ENCODE measurements around the gene LAD1. TPM values are rescaled to one million over a fixed set of nuclear protein-coding genes. Genes with fewer than 3 reads are reported as not detected.

Gene LAD1
- polyA plus RNA-seq, 2 of the 4 experiments (the other 2 are of a cell fraction) = 0.19 to 1.1 TPM

GRCh38 chr1:201378804-201379203, 20.3 kb downstream of the LAD1 start:
- no peak for TF ChIP-seq ZSCAN20 (CRISPR knock-in tag; IDR thresholded peaks at IDR 0.05)
- no peak for TF ChIP-seq NFE2L2 (conservative IDR thresholded peaks at IDR 0.05; ENCODE audit: low read length)
- TF ChIP-seq HOXB13 (CRISPR knock-in tag; IDR thresholded peaks at IDR 0.05; ENCODE audit: low read depth) = no peak
- TF ChIP-seq, protein P1, sequence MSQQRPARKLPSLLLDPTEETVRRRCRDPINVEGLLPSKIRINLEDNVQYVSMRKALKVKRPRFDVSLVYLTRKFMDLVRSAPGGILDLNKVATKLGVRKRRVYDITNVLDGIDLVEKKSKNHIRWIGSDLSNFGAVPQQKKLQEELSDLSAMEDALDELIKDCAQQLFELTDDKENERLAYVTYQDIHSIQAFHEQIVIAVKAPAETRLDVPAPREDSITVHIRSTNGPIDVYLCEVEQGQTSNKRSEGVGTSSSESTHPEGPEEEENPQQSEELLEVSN (IDR thresholded peaks at IDR 0.05; ENCODE audit: borderline replicate concordance, low read depth) = no peak
- no peak for TF ChIP-seq ESRRA (IDR thresholded peaks at IDR 0.05; ENCODE audit: borderline replicate concordance, low read length)
- TF ChIP-seq USF2 (IDR thresholded peaks at IDR 0.05) = no peak
- TF ChIP-seq RARB (CRISPR knock-in tag; IDR thresholded peaks at IDR 0.05) = no peak
- no peak for TF ChIP-seq TP53 (CRISPR knock-in tag; IDR thresholded peaks at IDR 0.05)
- TF ChIP-seq RCOR1 (IDR thresholded peaks at IDR 0.05; ENCODE audit: low read depth, low read length) = no peak
- TF ChIP-seq JUNB (IDR thresholded peaks at IDR 0.05) = no peak
- DNase-seq (ENCODE audit: low read depth in 1 of 2, low spot score in 1 of 2) (no peak), FAIRE-seq (no peak), ATAC-seq (no peak)
- H3K9me3 ChIP-seq = no peaks in the 10 kb centered on the region
- no peak overlapping the region for H3K27ac ChIP-seq
- H3K4me1 ChIP-seq = peaks cover 10% of the 10 kb centered on the region
- H3K4me3 ChIP-seq = no peak overlapping the region
- no peak overlapping the region for H3K4me2 ChIP-seq
- WGBS (ENCODE audit: missing lambda C conversion rate) = 87% methylated on average over 6 of the region's 6 CpGs
- ChIA-PET POLR2A (no interaction called here), CTCF (interaction anchor here (1.2 to 10.1 kb wide), 3 partner anchors 17 to 124 kb away, joined by 4 to 104 read pairs (median 5); no protein-coding TSS in a partner anchor)

GRCh38 chr1:201377611-201378092, 21.5 kb downstream of the LAD1 start, which contains the start of gene TNNT2:
TNNT2 (minus strand) TSS chr1:201377680; CDS start chr1:201373254, 4,426 bp downstream.
- ChIA-PET CTCF (interaction anchor here (1.7 to 10.1 kb wide), 2 partner anchors 16 to 123 kb away, joined by 4 to 104 read pairs; no protein-coding TSS in a partner anchor), POLR2A (no interaction called here)
- Histone ChIP-seq H3K4me3 (no peak within 1 kb of the TSS), H3K9me3 (no peaks in the 10 kb centered on the region), H3K27ac (0 out of 6 replicates have a peak within 1 kb of the TSS, but pooled peaks of 1 of the 2 experiments have one; percentile 11), H3K4me2 (no peak within 1 kb of the TSS), H3K4me1 (no peaks in the 10 kb centered on the region)
- ATAC-seq (no peak), FAIRE-seq (no peak), DNase-seq (ENCODE audit: low read depth in 1 of 2, low spot score in 1 of 2) (no peak)
- no peak for TF ChIP-seq HEYL (CRISPR knock-in tag; IDR thresholded peaks at IDR 0.05)
- TF ChIP-seq, protein P2, sequence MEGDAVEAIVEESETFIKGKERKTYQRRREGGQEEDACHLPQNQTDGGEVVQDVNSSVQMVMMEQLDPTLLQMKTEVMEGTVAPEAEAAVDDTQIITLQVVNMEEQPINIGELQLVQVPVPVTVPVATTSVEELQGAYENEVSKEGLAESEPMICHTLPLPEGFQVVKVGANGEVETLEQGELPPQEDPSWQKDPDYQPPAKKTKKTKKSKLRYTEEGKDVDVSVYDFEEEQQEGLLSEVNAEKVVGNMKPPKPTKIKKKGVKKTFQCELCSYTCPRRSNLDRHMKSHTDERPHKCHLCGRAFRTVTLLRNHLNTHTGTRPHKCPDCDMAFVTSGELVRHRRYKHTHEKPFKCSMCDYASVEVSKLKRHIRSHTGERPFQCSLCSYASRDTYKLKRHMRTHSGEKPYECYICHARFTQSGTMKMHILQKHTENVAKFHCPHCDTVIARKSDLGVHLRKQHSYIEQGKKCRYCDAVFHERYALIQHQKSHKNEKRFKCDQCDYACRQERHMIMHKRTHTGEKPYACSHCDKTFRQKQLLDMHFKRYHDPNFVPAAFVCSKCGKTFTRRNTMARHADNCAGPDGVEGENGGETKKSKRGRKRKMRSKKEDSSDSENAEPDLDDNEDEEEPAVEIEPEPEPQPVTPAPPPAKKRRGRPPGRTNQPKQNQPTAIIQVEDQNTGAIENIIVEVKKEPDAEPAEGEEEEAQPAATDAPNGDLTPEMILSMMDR (IDR thresholded peaks at IDR 0.05) = no peak
- TF ChIP-seq POLR2A (IDR thresholded peaks at IDR 0.05; ENCODE audit: low read length) = no peak
- TF ChIP-seq HOXB13 (CRISPR knock-in tag; IDR thresholded peaks at IDR 0.05; ENCODE audit: low read depth) = no peak
- no peak for TF ChIP-seq SMC3 (IDR thresholded peaks at IDR 0.05)
- TF ChIP-seq CBX2 (IDR thresholded peaks at IDR 0.05; ENCODE audit: borderline replicate concordance, low read depth) = no peak
- no peak for TF ChIP-seq KDM5A (IDR thresholded peaks at IDR 0.05)
- 85% methylated on average over 8 of the region's 9 CpGs for WGBS (ENCODE audit: missing lambda C conversion rate)

GRCh38 chr1:201376464-201377374, 22.4 kb downstream of the LAD1 start:
- WGBS (ENCODE audit: missing lambda C conversion rate) = 59% methylated on average over 11 of the region's 11 CpGs
- Histone ChIP-seq H3K9me3 (no peaks in the 10 kb centered on the region), H3K4me3 (no peak overlapping the region), H3K27ac (0 out of 6 replicates have a peak overlapping the region, but pooled peaks of 1 of the 2 experiments have one; percentile 11), H3K4me2 (no peak overlapping the region), H3K4me1 (no peaks in the 10 kb centered on the region)
- ATAC-seq (peak; percentile 57 to 88; a peak in 3 of 6 replicates), DNase-seq (ENCODE audit: low read depth in 1 of 2, low spot score in 1 of 2) (peak; percentile 47 to 77), FAIRE-seq (no peak)
- ChIA-PET CTCF (interaction anchor here (0.5 to 10.1 kb wide), 7 partner anchors 8 to 1454 kb away, joined by 3 to 104 read pairs (median 8); no protein-coding TSS in a partner anchor), POLR2A (no interaction called here)
- TF ChIP-seq CHD2 (IDR thresholded peaks at IDR 0.05; ENCODE audit: low read length, partially characterized antibody) (no peak), MAFK (IDR thresholded peaks at IDR 0.05; ENCODE audit: partially characterized antibody) (peak; percentile 24)
- TF ChIP-seq, protein P2 (IDR thresholded peaks at IDR 0.05) = peak; percentile 32

Data from A549 (cell line).